ENCODE measurements around the gene PATZ1. TPM values are rescaled to one million over a fixed set of nuclear protein-coding genes. Genes with fewer than 3 reads are reported as not detected.

PATZ1 gene
- total and polyA plus RNA-seq, 9 of the 15 experiments (the other 6 are each of a cell fraction or from before 2014, with no cell fraction given) = 0.63 to 7.8 (median 4.2) TPM

GRCh38 chr22:31288496-31289240 is 57.5 kb downstream of the PATZ1 start:
- 49% methylated on average over 5 of the region's 5 CpGs for WGBS (ENCODE audit: insufficient coverage, low coverage, missing lambda C conversion rate)
- no peak overlapping the region for H3K27ac ChIP-seq (ENCODE audit: extremely low read depth, low read depth, low read length)
- H4K20me1 ChIP-seq (replicated peaks; ENCODE audit: control insufficient read depth, insufficient read depth, low read length) = no peaks in the 10 kb centered on the region
- H2AFZ ChIP-seq (ENCODE audit: low read depth, low read length) = no peak overlapping the region
- intact Hi-C loops (cut with micrococcal nuclease) (no loop called here), in situ Hi-C loops (cut with MboI) (no loop called here)
- no peak for FAIRE-seq
- no TSS peak for BruUV-seq (replicated peaks)
- no peak overlapping the region for H3K9ac ChIP-seq (ENCODE audit: insufficient read depth in 1 of 2, low read depth in 2 of 2, low read length in 2 of 2)
- H3K36me3 ChIP-seq (ENCODE audit: control insufficient read depth, insufficient read depth, low read length) = no peaks in the 10 kb centered on the region
- ATAC-seq = no peak
- H3K9me1 ChIP-seq (ENCODE audit: control insufficient read depth, insufficient read depth, low read length) = no peaks in the 10 kb centered on the region
- no peaks in the 10 kb centered on the region for H3K9me3 ChIP-seq (replicated peaks; ENCODE audit: control insufficient read depth, insufficient read depth, low read depth, low read length)
- H3K4me3 ChIP-seq = no peak overlapping the region
- H3K27me3 ChIP-seq (ENCODE audit: control insufficient read depth in 2 of 2, insufficient read depth in 2 of 2, low read length in 2 of 2) = no peaks in the 10 kb centered on the region
- H3K4me2 ChIP-seq (ENCODE audit: insufficient read depth, low read length) = no peak overlapping the region
- peaks cover 15 to 24% of the 10 kb centered on the region in 2 experiments; a peak in 4 of 5 replicates for H3K4me1 ChIP-seq (replicated peaks in 1 of 2; ENCODE audit: control insufficient read depth in 2 of 2, insufficient read depth in 2 of 2, low read length in 2 of 2)
- CTCF ChIA-PET (ENCODE audit: low intra/inter-chr PET ratio) = no interaction called here
- no peak for DNase-seq (ENCODE audit: extremely low read depth in 1 of 4, low spot score in 3 of 4)
- no peak for TF ChIP-seq POLR2H (tag; IDR thresholded peaks at IDR 0.05; ENCODE audit: low read depth)
- POLR2A ChIA-PET = interaction anchor here (0.7 to 3.1 kb wide), 3 partner anchors 16 to 146 kb away, joined by 3 to 7 read pairs (median 4); no protein-coding TSS in a partner anchor
- no peaks in the 10 kb centered on the region for H3K79me2 ChIP-seq (ENCODE audit: control insufficient read depth, insufficient read depth, low read length)

- FAIRE-seq = no peak
- Histone ChIP-seq H3K9ac (ENCODE audit: insufficient read depth in 1 of 2, low read depth in 2 of 2, low read length in 2 of 2) (no peak overlapping the region), H3K9me1 (ENCODE audit: control insufficient read depth, insufficient read depth, low read length) (no peaks in the 10 kb centered on the region), H4K20me1 (replicated peaks; ENCODE audit: control insufficient read depth, insufficient read depth, low read length) (no peaks in the 10 kb centered on the region), H3K4me3 (no peak overlapping the region), H3K4me1 (replicated peaks in 1 of 2; ENCODE audit: control insufficient read depth in 2 of 2, insufficient read depth in 2 of 2, low read length in 2 of 2) (peaks cover 15 to 24% of the 10 kb centered on the region in 2 experiments; a peak in 4 of 5 replicates), H3K9me3 (replicated peaks; ENCODE audit: control insufficient read depth, insufficient read depth, low read depth, low read length) (no peaks in the 10 kb centered on the region), H3K79me2 (ENCODE audit: control insufficient read depth, insufficient read depth, low read length) (no peaks in the 10 kb centered on the region), H3K4me2 (ENCODE audit: insufficient read depth, low read length) (no peak overlapping the region), H2AFZ (ENCODE audit: low read depth, low read length) (no peak overlapping the region), H3K27ac (ENCODE audit: extremely low read depth, low read depth, low read length) (no peak overlapping the region), H3K36me3 (ENCODE audit: control insufficient read depth, insufficient read depth, low read length) (no peaks in the 10 kb centered on the region), H3K27me3 (ENCODE audit: control insufficient read depth in 2 of 2, insufficient read depth in 2 of 2, low read length in 2 of 2) (no peaks in the 10 kb centered on the region)
- in situ Hi-C loops (cut with MboI) (no loop called here), intact Hi-C loops (cut with micrococcal nuclease) (no loop called here)
- no peak for DNase-seq (ENCODE audit: extremely low read depth in 1 of 4, low spot score in 3 of 4)
- CTCF ChIA-PET (ENCODE audit: low intra/inter-chr PET ratio) = no interaction called here
- BruUV-seq (replicated peaks) = no TSS peak
- 35% methylated on average over 2 of the region's 6 CpGs for WGBS (ENCODE audit: insufficient coverage, low coverage, missing lambda C conversion rate)
- POLR2A ChIA-PET = interaction anchor here (0.7 to 3.1 kb wide), 3 partner anchors 20 to 145 kb away, joined by 3 to 7 read pairs (median 3); no protein-coding TSS in a partner anchor
- no peak for ATAC-seq
- no peak for TF ChIP-seq STAT6 (CRISPR knock-in tag; IDR thresholded peaks at IDR 0.05)
- no peak for TF ChIP-seq PREB (CRISPR knock-in tag; IDR thresholded peaks at IDR 0.05)
- TF ChIP-seq HBP1 (CRISPR knock-in tag; IDR thresholded peaks at IDR 0.05) = no peak
- no peak for TF ChIP-seq ZBTB5 (IDR thresholded peaks at IDR 0.05)
These were observed 58.2 kb downstream of the PATZ1 start for GRCh38 chr22:31287818-31288495.

All from K562 (cell line).